Aorta (tissue), 5 donors: ENCODE measurements around the gene EPHA4. TPM values are rescaled to one million over a fixed set of nuclear protein-coding genes. Genes with fewer than 3 reads are reported as not detected.

Experiments used
- ATAC-seq: fragments of 200-7000 bp; cut with Tn5 transposase; one replicate; pipeline ENCODE4 v1.9.1; 2022; ENCODE audit warnings: moderate library complexity; ENCODE audit not compliant: low FRiP score
- DNase-seq, 2 donors: peaks; one replicate each; pipeline ENCODE4 v3.0.0-alpha.2; 2020
- H3K27ac ChIP-seq, 2 donors: one replicate each; pipeline ENCODE4 v1.5.1; 2013; ENCODE audit warnings: low read length in 2 of 2, mild to moderate bottlenecking in 2 of 2, moderate library complexity in 2 of 2, control low read depth in 1 of 2, inconsistent platforms in 1 of 2, low read depth in 1 of 2
- H3K27me3 ChIP-seq, 2 donors: one replicate each; pipeline ENCODE4 v1.6.1; 2013; ENCODE audit warnings: control low read depth in 1 of 2, low read length in 1 of 2, mild to moderate bottlenecking in 1 of 2, moderate library complexity in 1 of 2; ENCODE audit not compliant: insufficient read depth in 2 of 2, control insufficient read depth in 1 of 2
- H3K36me3 ChIP-seq, 2 donors: one replicate each; pipeline ENCODE4 v1.6.1; 2013; ENCODE audit warnings: control low read depth in 1 of 2, low read length in 1 of 2, mild to moderate bottlenecking in 1 of 2; ENCODE audit not compliant: insufficient read depth in 2 of 2, control insufficient read depth in 1 of 2
- H3K4me1 ChIP-seq, 2 donors: one replicate each; pipeline ENCODE4 v1.6.1; 2013; ENCODE audit warnings: low read length in 2 of 2, control low read depth in 1 of 2, mild to moderate bottlenecking in 1 of 2, moderate library complexity in 1 of 2; ENCODE audit not compliant: insufficient read depth in 2 of 2, control insufficient read depth in 1 of 2
- H3K4me3 ChIP-seq, 2 donors: one replicate each; pipeline ENCODE4 v1.5.1; 2013; ENCODE audit warnings: low read length in 2 of 2, control low read depth in 1 of 2, mild to moderate bottlenecking in 1 of 2
- H3K9me3 ChIP-seq: one replicate; pipeline ENCODE4 v1.6.1; 2013; ENCODE audit warnings: mild to moderate bottlenecking, low read length; ENCODE audit not compliant: control insufficient read depth
- WGBS, 2 donors: extraction: QIAGEN DNeasy Blood & Tissue Kit; methylation state at CpG; one replicate each; pipeline ENCODE4 v1.1.7; 2013; 5-methylcytosine and 5-hydroxymethylcytosine counted together
- intact Hi-C, 2 donors: fragments of 100-400 bp; cut with DNase I; formaldehyde crosslinking; loops; one replicate each; pipeline versions ENCODE4 v1.14.2 to v1.15.0; 2022
- polyA plus RNA-seq, 2 donors: library from polyadenylated mRNA; stranded (reverse); fragments of 200-250 nt; gene quantifications; one replicate each; pipeline ENCODE4 v1.2.3, GENCODE V29; 2013
- total RNA-seq, 2 donors: library from RNA; stranded (reverse); fragmentation: NEBNext Ultra II Directional; extraction: Animal tissue kit (Norgen Biotek cat#: 25700); gene quantifications; one replicate each; pipeline ENCODE4 v1.2.1, GENCODE V29; 2021
- donor health status: healthy with polysubstance abuse.
- donor health status: Bipolar disorder and iron deficiency.
- donor health status: DM: no; HTN: no; CAD: no.
- donor health status: DM: no; HTN: no; CAD: no.
- donor health status: DM: yes; HTN: yes; CAD: no.

The EPHA4 gene
- total and polyA plus RNA-seq, 4 donors, result 2.9 to 32.1 (median 12.6) TPM

- DNase-seq (no peak), ATAC-seq (no peak)
- WGBS, 2 donors, result 59 to 76% methylated on average over 6 of the region's 6 CpGs
- no peak overlapping the region for H3K27ac ChIP-seq
- no peaks in the 10 kb centered on the region for H3K9me3 ChIP-seq
- no peaks in the 10 kb centered on the region for H3K27me3 ChIP-seq
- intact Hi-C loops, result no loop called here
- H3K4me3 ChIP-seq, result no peak overlapping the region
- no peaks in the 10 kb centered on the region for H3K36me3 ChIP-seq
- peaks cover 0 to 2% of the 10 kb centered on the region in 2 donors for H3K4me1 ChIP-seq
Observed at GRCh38 chr2:221606424-221606823, 34.3 kb upstream of the EPHA4 start.

DNA sequence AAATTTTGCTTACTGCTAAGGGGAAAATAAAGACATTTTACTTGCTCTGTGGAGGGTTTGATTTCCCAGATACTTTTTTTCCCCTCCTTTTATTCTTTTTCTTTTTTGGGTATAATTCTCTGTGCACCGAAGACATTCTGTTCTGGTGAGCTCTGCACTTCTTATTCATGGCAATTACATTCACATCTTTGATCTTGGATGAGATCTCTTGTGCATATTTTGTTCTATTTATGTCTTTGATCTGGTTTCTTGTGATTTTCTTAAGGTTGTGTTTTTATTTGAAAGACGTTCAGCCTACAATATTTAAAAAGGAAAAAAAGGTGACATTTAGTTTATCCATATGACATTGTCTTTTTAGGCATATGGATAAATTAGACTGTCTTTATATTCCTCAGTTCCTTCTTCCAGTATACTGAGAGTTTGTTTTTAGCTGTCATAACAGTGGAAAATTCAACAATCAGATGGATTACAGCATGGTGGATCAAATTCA lies 33.7 kb upstream of the EPHA4 start:
- no peak for ATAC-seq
- WGBS, 2 donors, result 63 to 66% methylated on average over 2 of the region's 2 CpGs
- no peak for DNase-seq
- H3K4me1 ChIP-seq, result peaks cover 0 to 2% of the 10 kb centered on the region in 2 donors
- H3K27ac ChIP-seq, result no peak overlapping the region
- H3K36me3 ChIP-seq, result no peaks in the 10 kb centered on the region
- H3K4me3 ChIP-seq, result no peak overlapping the region
- intact Hi-C loops, result no loop called here
- H3K9me3 ChIP-seq, result no peaks in the 10 kb centered on the region
- H3K27me3 ChIP-seq, result no peaks in the 10 kb centered on the region

GRCh38 chr2:221602938-221603337 lies 30.8 kb upstream of the EPHA4 start:
- Histone ChIP-seq H3K4me3 (no peak overlapping the region), H3K27me3 (no peaks in the 10 kb centered on the region), H3K36me3 (no peaks in the 10 kb centered on the region), H3K27ac (no peak overlapping the region), H3K9me3 (no peaks in the 10 kb centered on the region), H3K4me1 (no peaks in the 10 kb centered on the region)
- intact Hi-C loops, result no loop called here
- WGBS, 2 donors, result 5 to 11% methylated on average over 1 of the region's 1 CpG
- ATAC-seq, result no peak
- no peak for DNase-seq

- no peaks in the 10 kb centered on the region for H3K27me3 ChIP-seq
- DNase-seq (no peak), ATAC-seq (no peak)
- no peak overlapping the region for H3K27ac ChIP-seq
- no peak overlapping the region for H3K4me3 ChIP-seq
- H3K4me1 ChIP-seq, result no peaks in the 10 kb centered on the region
- WGBS, 2 donors, result 90 to 94% methylated on average over 3 of the region's 3 CpGs
- H3K36me3 ChIP-seq, result no peaks in the 10 kb centered on the region
- intact Hi-C loops, result no loop called here
- H3K9me3 ChIP-seq, result no peaks in the 10 kb centered on the region
Observed at GRCh38 chr2:221601376-221601775, 29.3 kb upstream of the EPHA4 start.

GRCh38 chr2:221600388-221600787 lies 28.3 kb upstream of the EPHA4 start:
- Histone ChIP-seq H3K4me3 (no peak overlapping the region), H3K27ac (no peak overlapping the region), H3K4me1 (no peaks in the 10 kb centered on the region), H3K9me3 (no peaks in the 10 kb centered on the region), H3K36me3 (no peaks in the 10 kb centered on the region), H3K27me3 (no peaks in the 10 kb centered on the region)
- ATAC-seq, result no peak
- no peak for DNase-seq
- intact Hi-C loops, result no loop called here
- 94 to 95% methylated on average over 5 of the region's 5 CpGs for WGBS, 2 donors

DNA sequence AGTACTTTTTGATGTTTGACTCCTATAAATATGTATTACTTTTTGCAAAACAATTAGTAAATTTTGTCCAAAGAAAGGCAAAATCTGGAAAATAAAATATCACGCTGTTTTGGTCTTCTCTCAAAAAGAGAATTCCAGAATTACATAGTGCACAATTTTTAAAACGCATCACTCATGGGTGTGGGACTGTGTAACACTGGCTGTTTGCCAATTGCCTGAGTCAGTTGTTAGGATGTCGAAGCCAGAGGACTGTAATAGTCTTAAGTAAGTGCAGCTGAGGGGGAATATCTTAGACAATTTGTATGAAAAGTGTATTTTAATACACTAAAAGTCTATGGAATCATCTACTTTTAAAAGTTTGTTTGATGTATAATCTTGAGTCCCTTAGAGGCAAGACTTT lies 24.1 kb upstream of the EPHA4 start:
- DNase-seq, result no peak
- H3K4me1 ChIP-seq, result no peaks in the 10 kb centered on the region
- no peak overlapping the region for H3K27ac ChIP-seq
- 30 to 41% methylated on average over 3 of the region's 3 CpGs for WGBS, 2 donors
- H3K9me3 ChIP-seq, result no peaks in the 10 kb centered on the region
- intact Hi-C loops, result no loop called here
- no peak overlapping the region for H3K4me3 ChIP-seq
- no peaks in the 10 kb centered on the region for H3K27me3 ChIP-seq
- H3K36me3 ChIP-seq, result no peaks in the 10 kb centered on the region
- no peak for ATAC-seq

DNA sequence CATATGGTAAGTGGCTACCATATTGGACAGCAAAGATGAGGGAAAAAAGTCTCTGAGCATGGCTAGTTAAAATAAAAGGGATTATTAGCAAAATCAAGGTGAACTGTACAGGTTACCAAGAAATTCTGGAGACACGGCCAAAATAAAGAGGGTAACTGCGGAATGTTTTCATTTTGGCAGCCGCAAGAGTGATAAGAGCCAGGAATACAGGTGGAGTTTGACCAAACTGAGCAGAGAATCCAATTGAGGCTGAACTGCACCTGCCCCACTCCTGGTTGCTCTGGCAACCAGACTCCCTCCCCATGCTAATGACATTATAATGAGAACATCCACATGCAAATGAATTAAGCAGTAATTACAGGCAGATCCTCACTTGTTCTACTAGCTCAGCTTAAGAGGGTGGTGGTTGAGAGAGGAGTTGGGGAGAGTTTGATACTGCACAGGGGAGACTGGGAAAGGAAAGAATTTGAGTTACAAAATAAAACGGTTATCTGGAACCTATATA lies 18.8 kb upstream of the EPHA4 start:
- no peaks in the 10 kb centered on the region for H3K27me3 ChIP-seq
- ATAC-seq, result no peak
- no peaks in the 10 kb centered on the region for H3K9me3 ChIP-seq
- WGBS, 2 donors, result 79% methylated on average over 4 of the region's 4 CpGs
- H3K27ac ChIP-seq, result no peak overlapping the region
- intact Hi-C loops, result no loop called here
- no peak for DNase-seq
- no peak overlapping the region for H3K4me3 ChIP-seq
- no peaks in the 10 kb centered on the region for H3K36me3 ChIP-seq
- no peaks in the 10 kb centered on the region for H3K4me1 ChIP-seq

- 43 to 44% methylated on average over 4 of the region's 4 CpGs for WGBS, 2 donors
- intact Hi-C loops, result no loop called here
- no peak for DNase-seq
- no peak for ATAC-seq
- H3K4me1 ChIP-seq, result no peaks in the 10 kb centered on the region
- no peaks in the 10 kb centered on the region for H3K27me3 ChIP-seq
- H3K9me3 ChIP-seq, result no peaks in the 10 kb centered on the region
- H3K36me3 ChIP-seq, result no peaks in the 10 kb centered on the region
- H3K4me3 ChIP-seq, result no peak overlapping the region
- H3K27ac ChIP-seq, result no peak overlapping the region
Observed at GRCh38 chr2:221589696-221590095, 17.6 kb upstream of the EPHA4 start.

- ATAC-seq, result no peak
- Histone ChIP-seq H3K9me3 (no peaks in the 10 kb centered on the region), H3K36me3 (no peaks in the 10 kb centered on the region), H3K4me1 (no peaks in the 10 kb centered on the region), H3K27me3 (no peaks in the 10 kb centered on the region), H3K4me3 (no peak overlapping the region), H3K27ac (no peak overlapping the region)
- no peak for DNase-seq
- 81 to 84% methylated on average over 10 of the region's 10 CpGs for WGBS, 2 donors
- intact Hi-C loops, result no loop called here
Observed at GRCh38 chr2:221588306-221588985, 16.3 kb upstream of the EPHA4 start.
